IMR-90 (cell line): ENCODE results near the gene DPPA2. TPM values are rescaled to one million over a fixed set of nuclear protein-coding genes. Genes with fewer than 3 reads are reported as not detected.

ENCODE experiments used
- ATAC-seq: fragments of 200-7000 bp; cut with Tn5 transposase; 2 replicates; pipeline ENCODE4 v1.9.1; 2020; ENCODE audit warnings: low read depth, mild to moderate bottlenecking, moderate library complexity
- BruUV-seq: library from RNA; stranded (reverse); fragments of 400-500 nt; replicated peaks from 2 replicates; lab custom pipeline; 2021; lab: Mats Ljungman, UMichigan
- CTCF ChIA-PET: fragments of 300-600 bp; formaldehyde crosslinking; extraction: SDS; loops from one replicate; lab custom pipeline; 2021; ENCODE audit warnings: antibody characterized with exemption; lab: Yijun Ruan, JAX
- POLR2A ChIA-PET: fragments of 300-600 bp; sonication (Branson Sonifier 250); formaldehyde crosslinking; loops from one replicate; lab custom pipeline; 2022; ENCODE audit warnings: antibody characterized with exemption; ENCODE audit not compliant: unreplicated experiment; lab: Charles Lee
- DNase-seq: peaks from one replicate; pipeline ENCODE4 v3.0.0; 2013
- H2AFZ ChIP-seq: replicated peaks from 2 replicates; pipeline ENCODE3; 2013; ENCODE audit warnings: low read length, mild to moderate bottlenecking; ENCODE audit not compliant: poor library complexity
- H2AK5ac ChIP-seq: 2 replicates; pipeline ENCODE4 v1.6.1; 2013; ENCODE audit warnings: low read depth, low read length, inconsistent platforms
- H2AK9ac ChIP-seq: replicated peaks from 2 replicates; pipeline ENCODE3; 2013; ENCODE audit warnings: mild to moderate bottlenecking, low read depth, low read length, moderate library complexity; ENCODE audit not compliant: poor library complexity
- H2BK120ac ChIP-seq: 2 replicates; pipeline ENCODE4 v1.6.1; 2013; ENCODE audit warnings: low read depth, low read length, inconsistent platforms
- H2BK15ac ChIP-seq: 3 replicates; pipeline ENCODE4 v1.6.1; 2013; ENCODE audit warnings: low read depth, low read length, inconsistent platforms
- H2BK20ac ChIP-seq: 2 replicates; pipeline ENCODE4 v1.6.1; 2013; ENCODE audit warnings: low read depth, mild to moderate bottlenecking, inconsistent platforms, low read length, moderate library complexity
- H2BK5ac ChIP-seq: 2 replicates; pipeline ENCODE4 v1.6.1; 2013; ENCODE audit warnings: mild to moderate bottlenecking, low read depth, low read length, inconsistent platforms; ENCODE audit not compliant: poor library complexity, severe bottlenecking
- H3K14ac ChIP-seq: replicated peaks from 2 replicates; pipeline ENCODE4 v1.6.1; 2013; ENCODE audit warnings: low read depth, low read length, inconsistent platforms
- H3K18ac ChIP-seq: 2 replicates; pipeline ENCODE4 v1.6.1; 2013; ENCODE audit warnings: low read depth, low read length, control low read depth
- H3K23ac ChIP-seq: 2 replicates; pipeline ENCODE4 v1.6.1; 2013; ENCODE audit warnings: low read depth, low read length, inconsistent platforms
- H3K27ac ChIP-seq: 2 replicates; pipeline ENCODE4 v1.5.1; 2013; ENCODE audit warnings: mild to moderate bottlenecking, control low read depth, low read length; ENCODE audit not compliant: insufficient read depth
- H3K27me3 ChIP-seq: 2 replicates; pipeline ENCODE4 v1.6.1; 2013; ENCODE audit warnings: low read length; ENCODE audit not compliant: control insufficient read depth, insufficient read depth
- H3K36me3 ChIP-seq: 2 replicates; pipeline ENCODE4 v1.6.1; 2013; ENCODE audit warnings: low read length, mixed read lengths; ENCODE audit not compliant: control insufficient read depth, insufficient read depth
- H3K4ac ChIP-seq: 2 replicates; pipeline ENCODE4 v1.6.1; 2013; ENCODE audit warnings: low read depth, low read length, inconsistent platforms
- H3K4me1 ChIP-seq: 2 replicates; pipeline ENCODE4 v1.6.1; 2013; ENCODE audit warnings: low read length, mixed read lengths; ENCODE audit not compliant: control insufficient read depth, insufficient read depth
- H3K4me2 ChIP-seq: 2 replicates; pipeline ENCODE4 v1.6.1; 2013; ENCODE audit warnings: low read depth, mild to moderate bottlenecking, control low read depth, low read length, moderate library complexity
- H3K4me3 ChIP-seq: 2 replicates; pipeline ENCODE4 v1.5.1; 2013; ENCODE audit warnings: low read depth, mild to moderate bottlenecking, control low read depth, low read length, moderate library complexity; ENCODE audit not compliant: insufficient read depth
- H3K56ac ChIP-seq: 2 replicates; pipeline ENCODE4 v1.6.1; 2013; ENCODE audit warnings: low read length, inconsistent platforms; ENCODE audit not compliant: insufficient read depth; ENCODE audit errors: extremely low read depth
- H3K79me1 ChIP-seq, 2 experiments: 2 replicates each; pipeline ENCODE4 v1.6.1; 2013; ENCODE audit warnings: low read length in 2 of 2, inconsistent platforms in 1 of 2, low read depth in 1 of 2
- H3K9ac ChIP-seq: 2 replicates; pipeline ENCODE4 v1.6.1; 2013; ENCODE audit warnings: low read depth, low read length, control low read depth
- H3K9me1 ChIP-seq: 2 replicates; pipeline ENCODE4 v1.6.1; 2013; ENCODE audit warnings: low read length, inconsistent platforms; ENCODE audit not compliant: insufficient read depth
- H3K9me3 ChIP-seq: 2 replicates; pipeline ENCODE4 v1.6.1; 2013; ENCODE audit warnings: low read length; ENCODE audit not compliant: control insufficient read depth, insufficient read depth
- H4K20me1 ChIP-seq: 2 replicates; pipeline ENCODE4 v1.6.1; 2013; ENCODE audit warnings: low read length, inconsistent platforms; ENCODE audit not compliant: insufficient read depth
- H4K5ac ChIP-seq: 2 replicates; pipeline ENCODE4 v1.6.1; 2013; ENCODE audit warnings: mild to moderate bottlenecking, low read depth, low read length, control low read depth
- H4K8ac ChIP-seq, 2 experiments: 2 replicates each; pipeline ENCODE4 v1.6.1; 2013; ENCODE audit warnings: low read depth in 2 of 2, low read length in 2 of 2, control low read depth in 1 of 2, inconsistent platforms in 1 of 2
- H4K91ac ChIP-seq: 2 replicates; pipeline ENCODE4 v1.6.1; 2013; ENCODE audit warnings: low read depth, low read length, inconsistent platforms; ENCODE audit not compliant: insufficient read depth
- CEBPB ChIP-seq: IDR thresholded peaks from 2 replicates; pipeline ENCODE4 v1.6.1; 2012; ENCODE audit warnings: low read depth, low read length, improper control_type of control experiment
- CHD1 ChIP-seq: IDR thresholded peaks from 2 replicates; pipeline ENCODE4 v1.6.1; 2012; ENCODE audit warnings: low read depth, low read length, improper control_type of control experiment
- NFE2L2 ChIP-seq: fragments of 150-350 bp; IDR thresholded peaks from 2 replicates; pipeline ENCODE4 v1.6.1; 2016; ENCODE audit warnings: low read depth, mild to moderate bottlenecking, low read length
- RAD21 ChIP-seq: IDR thresholded peaks from 2 replicates; pipeline ENCODE4 v1.6.1; 2012; ENCODE audit warnings: low read length, improper control_type of control experiment
- WGBS, 2 experiments: methylation state at CpG; one replicate each; pipeline versions ENCODE4 v1.1.5 to v1.1.7; 2013; ENCODE audit warnings: missing lambda C conversion rate in 2 of 2; ENCODE audit not compliant: insufficient read length in 1 of 2; ENCODE audit errors: extremely low coverage in 2 of 2; 5-methylcytosine and 5-hydroxymethylcytosine counted together
- dilution Hi-C: fragments of 300-500 bp; cut with HindIII; formaldehyde crosslinking; loops from one replicate; pipeline ENCODE4 v1.14.3; 2018; ENCODE audit warnings: low sequenced_read_pairs; ENCODE audit not compliant: unreplicated experiment
- in situ Hi-C: fragments of 300-500 bp; cut with MboI; formaldehyde crosslinking; loops from 3 replicates; pipeline ENCODE4 v1.14.3; 2019; ENCODE audit warnings: low sequenced_read_pairs, inconsistent platforms, mixed read lengths
- intact Hi-C: fragments of 100-400 bp; cut with micrococcal nuclease; formaldehyde crosslinking; loops from 2 replicates; pipeline ENCODE4 v1.10.0; 2022
- polyA plus RNA-seq, 3 experiments: library from polyadenylated mRNA; depleted of rRNA; stranded (reverse); fragments of >200 nt; gene quantifications; 2 replicates each; pipeline ENCODE4 v1.2.3, GENCODE V29; 2012; ENCODE audit warnings: low replicate concordance in 1 of 3
- total RNA-seq: library from RNA; depleted of rRNA; stranded (reverse); fragments of >200 nt; gene quantifications from 2 replicates; pipeline ENCODE4 v1.2.3, GENCODE V29; 2012
- TF ChIP-seq, protein P1 (sequence below): fragments of 150-350 bp; IDR thresholded peaks from 2 replicates; pipeline ENCODE4 v1.6.1; 2016; ENCODE audit warnings: low read depth, mild to moderate bottlenecking, low read length, moderate library complexity, borderline replicate concordance

DPPA2 gene
- total and polyA plus RNA-seq, 2 of the 4 experiments (the other 2 are of a cell fraction) = not detected

- H2BK20ac ChIP-seq = no peak overlapping the region
- ChIA-PET CTCF (no interaction called here), POLR2A (no interaction called here)
- H3K36me3 ChIP-seq = no peaks in the 10 kb centered on the region
- no peaks in the 10 kb centered on the region for H3K4me1 ChIP-seq
- H3K4me3 ChIP-seq = no peak overlapping the region
- H2AK9ac ChIP-seq = no peak overlapping the region
- no peak overlapping the region for H3K9ac ChIP-seq
- H2BK15ac ChIP-seq = no peak overlapping the region
- H2AFZ ChIP-seq = no peak overlapping the region
- H2AK5ac ChIP-seq = no peak overlapping the region
- H3K27me3 ChIP-seq = no peaks in the 10 kb centered on the region
- H3K4me2 ChIP-seq = no peak overlapping the region
- intact Hi-C loops (no loop called here), dilution Hi-C loops (no loop called here), in situ Hi-C loops (no loop called here)
- H2BK5ac ChIP-seq = no peak overlapping the region
- no peak overlapping the region for H3K23ac ChIP-seq
- H3K9me3 ChIP-seq = no peaks in the 10 kb centered on the region
- no peak overlapping the region for H2BK120ac ChIP-seq
- H3K14ac ChIP-seq = no peak overlapping the region
- H4K5ac ChIP-seq = no peak overlapping the region
- no peak overlapping the region for H3K4ac ChIP-seq
- no CpG with 5 or more reads among the region's 1 CpG for WGBS, 2 experiments
- no peak for DNase-seq
- H3K56ac ChIP-seq = no peak overlapping the region
- no peaks in the 10 kb centered on the region for H3K79me1 ChIP-seq
- no peak overlapping the region for H4K8ac ChIP-seq
- no peak overlapping the region for H3K18ac ChIP-seq
- ATAC-seq = no peak
- H4K91ac ChIP-seq = no peak overlapping the region
- H3K9me1 ChIP-seq = no peaks in the 10 kb centered on the region
- BruUV-seq = no TSS peak
- H3K27ac ChIP-seq = no peak overlapping the region
- TF ChIP-seq CHD1 (no peak), NFE2L2 (no peak), RAD21 (no peak), CEBPB (no peak)
- TF ChIP-seq, protein P1, sequence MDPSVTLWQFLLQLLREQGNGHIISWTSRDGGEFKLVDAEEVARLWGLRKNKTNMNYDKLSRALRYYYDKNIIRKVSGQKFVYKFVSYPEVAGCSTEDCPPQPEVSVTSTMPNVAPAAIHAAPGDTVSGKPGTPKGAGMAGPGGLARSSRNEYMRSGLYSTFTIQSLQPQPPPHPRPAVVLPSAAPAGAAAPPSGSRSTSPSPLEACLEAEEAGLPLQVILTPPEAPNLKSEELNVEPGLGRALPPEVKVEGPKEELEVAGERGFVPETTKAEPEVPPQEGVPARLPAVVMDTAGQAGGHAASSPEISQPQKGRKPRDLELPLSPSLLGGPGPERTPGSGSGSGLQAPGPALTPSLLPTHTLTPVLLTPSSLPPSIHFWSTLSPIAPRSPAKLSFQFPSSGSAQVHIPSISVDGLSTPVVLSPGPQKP = no peak
- no peaks in the 10 kb centered on the region for H4K20me1 ChIP-seq
Measured at GRCh38 chr3:109334572-109334971, 18.3 kb upstream of the DPPA2 start.
